ENCODE results near the gene ORC4.

The ORC4 gene

GRCh38 chr2:148020111-148021058 lies at the start of gene ORC4:
Gene ORC4, minus strand, starts transcription at chr2:148020737. Its CDS starts 44,779 bp downstream, at chr2:147975958.
- DNase-seq (ENCODE audit: low spot score) = peak; percentile 97

DNA sequence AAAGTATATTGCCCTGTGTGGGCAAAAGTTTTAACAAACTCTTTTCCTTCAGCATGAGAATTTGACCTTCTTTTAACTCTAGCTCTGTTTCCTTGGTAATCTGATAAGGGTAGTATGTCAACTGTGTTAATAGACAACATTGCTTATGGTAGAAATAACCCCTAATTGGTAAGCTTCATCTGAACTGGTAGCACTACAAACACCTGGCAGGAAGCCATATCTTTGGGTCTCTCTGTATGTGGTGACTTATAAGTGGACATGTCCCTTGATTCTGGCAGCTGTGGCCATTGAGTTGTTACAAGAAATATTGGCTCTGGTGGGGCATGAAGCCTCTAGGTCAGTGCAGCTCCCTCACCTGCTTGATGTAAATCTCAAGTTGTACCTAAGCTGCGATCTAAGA lies 47.3 kb upstream of the ORC4 start:
- DNase-seq (ENCODE audit: low spot score) = no peak

DNA sequence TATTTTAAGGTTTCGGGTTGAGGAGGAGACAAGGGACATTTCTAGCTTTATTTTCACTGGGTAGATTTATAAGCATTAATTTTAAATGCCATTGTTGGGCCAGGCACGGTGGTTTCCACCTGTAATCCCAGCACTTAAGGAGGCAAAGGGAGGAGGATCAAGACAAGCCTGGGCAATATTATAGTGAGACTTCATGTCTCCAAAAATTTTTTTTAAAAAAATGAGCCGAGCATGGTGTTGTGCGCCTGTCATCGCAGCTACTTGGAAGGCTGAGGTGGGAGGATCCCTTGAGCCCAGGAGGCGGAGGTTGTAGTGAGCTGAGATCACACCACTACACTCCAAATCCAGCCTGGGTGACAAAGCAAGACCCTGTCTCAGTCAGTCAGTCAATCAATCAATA lies 45.4 kb upstream of the ORC4 start:
- no peak for DNase-seq (ENCODE audit: low spot score)

DNA sequence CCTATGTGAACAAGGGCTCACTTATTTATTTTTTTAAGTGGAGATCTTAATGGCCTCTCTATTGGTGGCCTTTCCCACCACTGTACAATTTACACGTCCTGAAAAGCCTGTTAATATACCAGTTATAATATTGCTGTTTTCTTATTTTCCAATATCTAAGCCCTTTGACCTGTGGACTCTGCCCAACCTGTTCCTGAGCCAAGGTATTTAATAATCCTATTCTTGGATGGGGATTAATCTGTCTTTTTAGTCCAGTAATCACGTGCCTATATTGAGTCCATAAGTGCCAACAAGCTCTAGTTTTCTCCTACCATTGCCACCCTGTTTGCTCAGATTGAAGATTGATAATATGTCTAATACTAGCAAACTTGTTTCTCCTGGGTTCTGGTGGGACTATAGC lies 43.1 kb upstream of the ORC4 start:
- DNase-seq (ENCODE audit: low spot score) = no peak

DNA sequence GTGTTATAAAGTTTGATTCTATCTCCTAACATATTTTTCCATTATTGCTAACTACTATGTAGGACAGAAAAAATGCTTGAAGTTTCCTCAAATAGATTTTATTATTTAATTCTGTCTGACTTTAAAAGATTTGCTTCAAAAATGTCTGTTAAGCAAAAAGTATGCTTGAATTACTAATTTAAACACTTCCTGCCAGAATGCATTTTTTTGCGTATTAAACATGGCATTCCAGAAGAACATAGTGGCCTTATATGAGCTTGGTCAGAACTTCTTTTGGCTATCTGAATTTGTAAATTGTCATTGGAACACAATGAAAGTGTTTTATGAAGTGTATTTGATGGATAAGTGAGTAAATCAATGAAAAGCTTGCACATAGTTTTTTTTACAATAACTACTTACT lies 38.1 kb upstream of the ORC4 start:
- no peak for DNase-seq (ENCODE audit: low spot score)

DNA sequence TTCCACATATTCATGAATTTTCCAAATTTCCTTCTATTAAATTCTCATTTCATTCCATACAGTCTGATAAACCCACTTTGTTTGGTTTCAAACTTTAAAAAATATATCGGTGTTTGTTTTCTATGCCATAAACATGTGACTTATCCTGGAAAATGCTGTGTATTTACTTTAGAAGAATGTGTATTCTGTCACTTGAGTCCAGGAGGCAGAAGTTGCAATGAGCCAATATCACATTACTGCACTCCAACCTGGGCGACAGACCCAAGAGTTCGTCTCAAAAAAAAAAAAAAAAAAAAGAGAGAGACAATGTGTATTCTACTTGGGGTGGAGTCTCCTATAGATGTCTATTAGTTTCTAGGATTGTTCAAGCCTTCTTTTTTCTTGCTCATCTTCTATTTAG lies 32.1 kb upstream of the ORC4 start:
- no peak for DNase-seq (ENCODE audit: low spot score)

DNA sequence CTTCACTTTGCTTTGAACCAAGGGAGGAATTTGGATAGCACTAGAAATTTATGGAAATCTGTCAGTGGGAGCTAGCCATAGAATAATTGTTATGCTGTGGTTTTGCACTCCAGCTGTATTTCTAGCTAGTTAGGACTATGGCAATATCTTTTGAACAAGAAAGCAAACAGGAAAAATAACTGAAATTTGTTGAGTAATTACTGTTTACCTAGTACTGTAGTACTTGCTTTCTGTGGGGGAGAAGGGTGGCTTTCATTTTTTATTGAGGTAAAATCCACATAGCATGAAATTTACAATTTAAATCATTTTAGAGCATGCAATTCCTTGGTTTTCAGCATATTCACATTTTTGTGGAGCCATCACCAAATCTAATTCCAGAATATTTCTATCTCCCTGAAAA lies 28.7 kb upstream of the ORC4 start:
- no peak for DNase-seq (ENCODE audit: low spot score)

DNA sequence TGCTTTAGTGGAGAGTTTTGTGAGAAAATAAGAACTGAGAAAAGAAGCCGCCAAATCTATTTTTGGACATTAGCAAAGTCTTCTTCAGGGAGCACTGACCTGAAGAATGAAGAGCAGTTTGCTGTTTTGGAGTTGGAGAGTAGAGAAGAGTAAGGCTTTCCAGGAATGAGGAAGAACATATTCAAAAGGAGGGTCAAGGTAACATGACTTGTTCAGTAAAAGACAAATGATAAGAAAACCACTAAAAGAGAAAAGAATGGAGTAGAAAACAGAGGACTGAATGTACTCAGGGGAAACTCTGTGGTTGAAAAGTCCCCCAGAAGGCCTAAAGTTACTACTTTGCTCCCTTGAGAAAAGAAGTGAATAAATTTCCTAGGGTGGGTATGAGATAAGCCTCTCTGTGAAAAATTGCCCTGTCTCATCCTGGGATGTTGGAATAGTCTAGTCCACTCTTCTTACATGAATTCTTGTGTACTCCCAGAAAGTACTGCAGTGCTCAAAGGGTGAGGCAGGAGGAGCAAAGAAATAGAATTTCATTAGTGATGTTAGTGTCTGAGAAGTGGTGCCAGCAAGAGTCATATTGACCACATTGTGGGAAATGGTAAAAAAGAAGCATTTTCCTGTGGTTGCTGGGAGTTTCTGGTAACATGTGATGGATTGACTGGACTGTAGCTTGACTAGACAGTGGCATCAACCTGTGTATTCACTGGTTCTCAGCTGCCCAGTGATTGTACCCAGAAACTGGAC lies 28.1 kb upstream of the ORC4 start:
- no peak for DNase-seq (ENCODE audit: low spot score)

GRCh38 chr2:148046802-148047201 lies 26.3 kb upstream of the ORC4 start:
- DNase-seq (ENCODE audit: low spot score) = no peak

DNA sequence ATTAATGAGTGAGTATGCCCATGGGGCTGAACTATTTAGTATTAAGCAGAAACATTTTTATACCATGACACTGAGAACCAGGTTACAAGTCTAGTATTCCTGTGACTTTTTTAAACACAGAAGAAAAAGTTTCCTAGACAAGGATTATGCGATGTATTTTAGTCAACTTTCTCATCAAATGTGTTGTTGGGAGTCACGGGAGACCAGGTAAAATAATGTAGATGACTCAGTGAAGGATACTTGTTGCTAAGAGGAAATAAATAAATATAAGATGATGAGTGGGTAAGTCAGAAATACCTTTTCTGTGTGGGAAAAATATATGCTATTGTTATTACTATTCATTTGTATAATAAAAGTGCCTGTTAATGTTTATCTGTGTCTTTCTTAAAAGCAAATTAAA lies 23.8 kb upstream of the ORC4 start:
- DNase-seq (ENCODE audit: low spot score) = no peak

GRCh38 chr2:148042219-148042618 lies 21.7 kb upstream of the ORC4 start:
- no peak for DNase-seq (ENCODE audit: low spot score)

DNA sequence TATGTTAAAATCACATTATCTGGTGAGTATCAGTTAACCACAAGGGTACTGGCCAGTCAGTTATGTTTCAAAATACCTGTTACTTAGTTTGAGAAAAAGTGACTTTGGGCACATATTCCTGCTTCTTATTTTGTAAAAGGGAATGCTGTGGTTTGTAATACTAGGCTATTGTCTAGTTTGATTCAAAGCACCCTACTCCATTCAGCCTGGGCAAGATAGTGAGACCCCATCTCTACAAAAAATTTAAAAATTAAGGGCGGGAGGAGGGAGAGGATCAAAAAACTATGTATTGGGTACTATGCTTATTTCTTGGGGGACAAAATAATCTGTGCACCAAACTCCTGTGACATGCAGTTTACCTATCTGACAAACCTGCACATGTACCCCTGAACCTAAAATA lies 19.2 kb upstream of the ORC4 start:
- DNase-seq (ENCODE audit: low spot score) = no peak

GRCh38 chr2:148032215-148032614 lies 11.7 kb upstream of the ORC4 start:
- DNase-seq (ENCODE audit: low spot score) = no peak

DNA sequence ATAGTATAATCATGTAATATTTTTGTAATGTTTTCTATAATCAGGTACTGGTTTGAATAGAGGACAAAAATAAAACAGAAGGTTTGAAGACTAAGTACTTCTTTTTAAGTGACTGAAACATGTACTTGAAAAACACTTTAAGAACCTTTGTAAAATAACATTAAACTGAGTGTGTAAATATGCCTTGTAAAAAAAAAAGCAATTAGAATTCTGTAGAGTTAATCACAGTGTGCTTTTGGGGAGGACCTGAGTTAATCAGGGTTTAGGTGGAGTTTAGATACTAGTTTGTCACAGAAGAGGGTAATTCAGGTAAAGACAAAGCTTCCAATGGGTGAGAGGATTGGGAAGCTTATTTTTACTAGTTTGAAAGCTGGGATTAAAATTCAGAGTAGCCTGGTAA lies 10.6 kb upstream of the ORC4 start:
- no peak for DNase-seq (ENCODE audit: low spot score)

GRCh38 chr2:148028781-148029180 lies 8.2 kb upstream of the ORC4 start:
- no peak for DNase-seq (ENCODE audit: low spot score)

GRCh38 chr2:148027822-148028221 lies 7.3 kb upstream of the ORC4 start:
- DNase-seq (ENCODE audit: low spot score) = no peak

DNA sequence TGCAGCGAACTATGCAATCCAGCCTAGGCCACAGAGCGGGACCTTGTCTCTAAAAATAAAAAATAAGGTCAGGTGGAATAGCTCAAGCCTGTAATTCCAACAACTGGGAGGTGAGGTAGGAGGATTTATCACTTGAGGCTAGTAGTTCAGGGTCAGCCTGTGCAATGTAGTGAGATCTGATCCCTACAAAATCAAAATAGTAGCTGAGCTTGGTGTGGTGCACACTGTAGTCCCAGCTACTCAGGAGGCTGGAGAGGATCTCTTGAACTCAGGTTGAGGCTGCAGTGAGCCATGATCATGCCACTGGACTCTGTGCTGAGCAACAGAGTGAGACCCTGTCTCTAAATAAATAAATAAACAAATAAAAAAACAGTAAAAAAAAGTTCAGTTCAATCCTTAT lies 6.0 kb upstream of the ORC4 start:
- no peak for DNase-seq (ENCODE audit: low spot score)

GRCh38 chr2:148023861-148024260 lies 3.3 kb upstream of the ORC4 start:
- no peak for DNase-seq (ENCODE audit: low spot score)

GRCh38 chr2:148022882-148023281 lies 2.3 kb upstream of the ORC4 start:
- DNase-seq (ENCODE audit: low spot score) = no peak

DNA sequence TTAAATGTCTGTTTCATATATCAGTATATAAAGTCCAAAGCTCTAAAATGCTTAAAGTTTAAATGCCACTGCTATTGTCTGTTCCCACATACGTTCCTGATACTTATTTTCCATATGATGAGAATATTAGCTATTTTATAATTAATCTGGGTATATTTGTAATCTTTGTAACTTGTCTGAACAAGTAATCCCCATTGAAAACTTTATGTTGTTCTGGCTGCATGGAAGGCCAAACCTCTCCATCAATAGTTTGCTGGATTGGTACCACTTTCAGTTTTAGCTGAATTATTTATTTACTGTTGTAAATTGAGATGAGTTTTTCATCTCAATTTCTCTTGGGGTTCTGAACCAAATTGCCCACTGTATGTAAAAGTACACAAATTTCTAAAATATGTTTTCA lies 1.8 kb upstream of the ORC4 start:
- no peak for DNase-seq (ENCODE audit: low spot score)

DNA sequence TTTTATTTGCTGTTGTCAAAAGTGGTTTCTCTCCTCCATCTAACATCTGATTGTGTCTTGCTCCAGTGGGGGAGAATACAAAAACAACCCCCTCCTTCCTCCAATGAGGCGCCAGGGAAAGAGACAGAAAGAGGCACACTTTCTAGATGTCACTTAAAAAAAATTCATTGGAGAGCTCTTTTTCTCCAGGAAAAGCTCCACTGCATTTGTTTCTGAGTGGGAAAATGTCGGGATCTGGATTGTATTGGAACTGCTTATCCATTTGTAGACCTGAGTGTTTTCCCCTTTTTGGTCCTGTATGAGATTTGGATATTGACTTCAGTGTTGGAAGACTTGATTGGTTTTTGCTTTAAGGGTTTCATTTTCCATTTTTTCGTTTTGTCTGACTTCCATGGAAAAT lies 1.3 kb upstream of the ORC4 start:
- DNase-seq (ENCODE audit: low spot score) = no peak

- peak; percentile 33 for DNase-seq (ENCODE audit: low spot score)
These were observed 723 bp upstream of the ORC4 start, which contains the start of gene MBD5 for GRCh38 chr2:148021059-148021861. Gene MBD5, plus strand, starts transcription at chr2:148021091.

Measured in COLO829 (cell line).